ENCODE measurements around the gene ATP5MK. TPM values are rescaled to one million over a fixed set of nuclear protein-coding genes. Genes with fewer than 3 reads are reported as not detected.
"Not testable (repeated sequence)": the region's sequence is repeated elsewhere in the genome, so short reads cannot be mapped to it uniquely, and the experiment has no call there.

ATP5MK gene
- total RNA-seq, 1 donor from 2014 or later: 334 TPM

- intact Hi-C loops (cut with micrococcal nuclease): loop anchor here (2.0 to 10.0 kb wide), 6 partner anchors 55 to 1263 kb away; partner anchors contain the start of genes CALHM2, GSTO2, PPRC1 and SLK
Observed at GRCh38 chr10:103397191-103397825, 1.0 kb upstream of the ATP5MK start.

- intact Hi-C loops (cut with micrococcal nuclease): loop anchor here (1.0 to 10.0 kb wide), 21 partner anchors 29 to 1262 kb away; partner anchors contain the start of genes ACTR1A, ARL3, BORCS7 and CALHM2
Observed at GRCh38 chr10:103396789-103397087, 463 bp upstream of the ATP5MK start.

- intact Hi-C loops (cut with micrococcal nuclease): loop anchor here (1.0 to 10.0 kb wide), 21 partner anchors 28 to 1261 kb away; partner anchors contain the start of genes ACTR1A, ARL3, BORCS7 and CALHM2
Observed at GRCh38 chr10:103395754-103396066, 565 bp downstream of the ATP5MK start.

- intact Hi-C loops (cut with micrococcal nuclease): loop anchor here (10.0 kb wide), 1 partner anchor 1259 kb away; the partner anchor contains the start of gene PPRC1
Observed at GRCh38 chr10:103394180-103394579, 2.1 kb downstream of the ATP5MK start.

GRCh38 chr10:103382769-103383168 is 13.5 kb downstream of the ATP5MK start:
- intact Hi-C loops (cut with micrococcal nuclease): no loop called here

- intact Hi-C loops (cut with micrococcal nuclease): no loop called here
Observed at GRCh38 chr10:103374263-103374662, 22.0 kb downstream of the ATP5MK start.

GRCh38 chr10:103373544-103373943 is 22.7 kb downstream of the ATP5MK start:
- intact Hi-C loops (cut with micrococcal nuclease): no loop called here

- intact Hi-C loops (cut with micrococcal nuclease): loop anchor here (1.0 to 10.0 kb wide), 14 partner anchors 17 to 1233 kb away; partner anchors contain the start of genes ACTR1A, ARL3, ATP5MK and BORCS7
Observed at GRCh38 chr10:103367782-103368518, 28.3 kb downstream of the ATP5MK start, which contains the start of gene TAF5. TSS of gene TAF5 (plus strand) at chr10:103367976. CDS start at chr10:103367990, 14 bp downstream.

- intact Hi-C loops (cut with micrococcal nuclease): loop anchor here (1.0 to 10.0 kb wide), 8 partner anchors 16 to 1233 kb away; partner anchors contain the start of genes ACTR1A, ATP5MK, CNNM2 and NFKB2
Observed at GRCh38 chr10:103367379-103367781, 28.9 kb downstream of the ATP5MK start.

- intact Hi-C loops (cut with micrococcal nuclease): loop anchor here (10.0 kb wide), 1 partner anchor 1226 kb away; the partner anchor contains the start of gene PPRC1
Observed at GRCh38 chr10:103360791-103361190, 35.5 kb downstream of the ATP5MK start.

GRCh38 chr10:103359493-103359892 is 36.8 kb downstream of the ATP5MK start:
- intact Hi-C loops (cut with micrococcal nuclease): not testable (repeated sequence)

GRCh38 chr10:103355906-103356599 is 40.2 kb downstream of the ATP5MK start:
- intact Hi-C loops (cut with micrococcal nuclease): no loop called here

- intact Hi-C loops (cut with micrococcal nuclease): not testable (repeated sequence)
Observed at GRCh38 chr10:103354567-103354966, 41.7 kb downstream of the ATP5MK start.

GRCh38 chr10:103353281-103353680 is 43.0 kb downstream of the ATP5MK start:
- intact Hi-C loops (cut with micrococcal nuclease): no loop called here

- intact Hi-C loops (cut with micrococcal nuclease): loop anchor here (1.0 to 2.0 kb wide), 5 partner anchors 13 to 432 kb away; partner anchors contain the start of genes ATP5MK, CNNM2, NT5C2 and PDCD11
Observed at GRCh38 chr10:103350517-103351260, 45.6 kb downstream of the ATP5MK start, which contains the start of gene PCGF6. TSS of gene PCGF6 (minus strand) at chr10:103351140. CDS start at chr10:103351066, 74 bp downstream.

- intact Hi-C loops (cut with micrococcal nuclease): loop anchor here (1.0 to 2.0 kb wide), 4 partner anchors 13 to 431 kb away; partner anchors contain the start of genes ATP5MK, CNNM2, NT5C2 and PDCD11
Observed at GRCh38 chr10:103350175-103350516, 46.1 kb downstream of the ATP5MK start.
